Thymus (tissue), 11 donors: ENCODE results near the gene TGFBR2. TPM values are rescaled to one million over a fixed set of nuclear protein-coding genes. Genes with fewer than 3 reads are reported as not detected.

Experiments
- DNase-seq, 9 donors: peaks; one replicate each; pipeline ENCODE4 v3.0.0-alpha.2; 2013; ENCODE audit warnings: low spot score in 9 of 9, low read depth in 6 of 9, missing footprints in 1 of 9
- H3K27ac ChIP-seq, 2 donors: one replicate each; pipeline ENCODE4 v1.5.1; 2013; ENCODE audit warnings: control low read depth in 1 of 2, low read depth in 1 of 2, low read length in 1 of 2, mild to moderate bottlenecking in 1 of 2, moderate library complexity in 1 of 2
- H3K27me3 ChIP-seq, 2 donors: one replicate each; pipeline ENCODE4 v1.5.1; 2013; ENCODE audit warnings: low read length in 1 of 2; ENCODE audit not compliant: control insufficient read depth in 2 of 2, insufficient read depth in 1 of 2
- H3K36me3 ChIP-seq, 2 donors: one replicate each; pipeline ENCODE4 v1.5.1; 2013; ENCODE audit warnings: low read length in 1 of 2, mild to moderate bottlenecking in 1 of 2, moderate library complexity in 1 of 2; ENCODE audit not compliant: control insufficient read depth in 2 of 2, insufficient read depth in 2 of 2
- H3K4me1 ChIP-seq, 2 donors: one replicate each; pipeline ENCODE4 v1.5.1; 2013; ENCODE audit warnings: low read length in 2 of 2; ENCODE audit not compliant: control insufficient read depth in 2 of 2, insufficient read depth in 2 of 2
- H3K4me3 ChIP-seq, 2 donors: one replicate each; pipeline ENCODE4 v1.5.1; 2013; ENCODE audit warnings: low read length in 2 of 2, control low read depth in 1 of 2, mild to moderate bottlenecking in 1 of 2
- H3K9me3 ChIP-seq, 2 donors: one replicate each; pipeline ENCODE4 v1.5.1; 2013; ENCODE audit warnings: low read length in 1 of 2, mild to moderate bottlenecking in 1 of 2; ENCODE audit not compliant: control insufficient read depth in 2 of 2, insufficient read depth in 1 of 2
- WGBS: extraction: QIAGEN DNeasy Blood & Tissue Kit; methylation state at CpG from one replicate; pipeline ENCODE4 v1.1.7; 2013; 5-methylcytosine and 5-hydroxymethylcytosine counted together
- polyA plus RNA-seq: library from polyadenylated mRNA; stranded (reverse); fragments of 200-250 nt; gene quantifications from one replicate; pipeline ENCODE4 v1.2.3, GENCODE V29; 2013
- total RNA-seq: library from RNA; stranded (reverse); fragments of 120-200 nt; gene quantifications from one replicate; pipeline ENCODE4 v1.2.4, GENCODE V29; 2013
- donor health status: healthy.

TGFBR2 gene
- total and polyA plus RNA-seq, 2 donors: 41.0 to 51.3 TPM

GRCh38 chr3:30661098-30661873 is 54.9 kb downstream of the TGFBR2 start:
- no peaks in the 10 kb centered on the region for H3K9me3 ChIP-seq
- no peak overlapping the region for H3K4me3 ChIP-seq
- DNase-seq: no peak
- peak overlapping the region in 1 of 2 donors; percentile 22 for H3K27ac ChIP-seq
- WGBS: 97% methylated on average over 2 of the region's 2 CpGs
- H3K4me1 ChIP-seq: peaks cover 39 to 71% of the 10 kb centered on the region in 2 donors
- H3K36me3 ChIP-seq: peaks cover 4 to 39% of the 10 kb centered on the region in 2 donors
- H3K27me3 ChIP-seq: no peaks in the 10 kb centered on the region

- H3K27ac ChIP-seq: no peak overlapping the region
- no peak for DNase-seq
- peaks cover 36 to 65% of the 10 kb centered on the region in 2 donors for H3K4me1 ChIP-seq
- peaks cover 4 to 26% of the 10 kb centered on the region in 2 donors for H3K36me3 ChIP-seq
- 92% methylated on average over 3 of the region's 3 CpGs for WGBS
- H3K9me3 ChIP-seq: no peaks in the 10 kb centered on the region
- H3K27me3 ChIP-seq: no peaks in the 10 kb centered on the region
- H3K4me3 ChIP-seq: no peak overlapping the region
Measured at GRCh38 chr3:30662836-30663235, 56.4 kb downstream of the TGFBR2 start.

- H3K9me3 ChIP-seq: no peaks in the 10 kb centered on the region
- 86% methylated on average over 4 of the region's 4 CpGs for WGBS
- peak overlapping the region in 1 of 2 donors; percentile 40 for H3K27ac ChIP-seq
- H3K4me3 ChIP-seq: no peak overlapping the region
- H3K4me1 ChIP-seq: peaks cover 33 to 57% of the 10 kb centered on the region in 2 donors
- no peaks in the 10 kb centered on the region for H3K27me3 ChIP-seq
- no peak for DNase-seq
- peaks cover 4 to 29% of the 10 kb centered on the region in 2 donors for H3K36me3 ChIP-seq
Measured at GRCh38 chr3:30663533-30664241, 57.3 kb downstream of the TGFBR2 start.

GRCh38 chr3:30664459-30664858 is 58.1 kb downstream of the TGFBR2 start:
- Histone ChIP-seq H3K36me3 (peaks cover 4 to 29% of the 10 kb centered on the region in 2 donors), H3K4me1 (peaks cover 25 to 49% of the 10 kb centered on the region in 2 donors), H3K9me3 (no peaks in the 10 kb centered on the region), H3K27me3 (no peaks in the 10 kb centered on the region), H3K27ac (peak overlapping the region in 1 of 2 donors; percentile 80), H3K4me3 (no peak overlapping the region)
- 35% methylated on average over 8 of the region's 8 CpGs for WGBS
- DNase-seq: peak in 1 of 9 donors; percentile 63

- Histone ChIP-seq H3K9me3 (no peaks in the 10 kb centered on the region), H3K36me3 (peaks cover 4 to 30% of the 10 kb centered on the region in 2 donors), H3K27me3 (no peaks in the 10 kb centered on the region), H3K4me1 (peaks cover 21 to 45% of the 10 kb centered on the region in 2 donors), H3K27ac (peak overlapping the region; percentile 78 to 80), H3K4me3 (no peak overlapping the region)
- 8% methylated on average over 6 of the region's 6 CpGs for WGBS
- peak in 2 of 9 donors; percentile 47 to 77 for DNase-seq
Measured at GRCh38 chr3:30664884-30665283, 58.5 kb downstream of the TGFBR2 start.

GRCh38 chr3:30665539-30665938 is 59.1 kb downstream of the TGFBR2 start:
- Histone ChIP-seq H3K4me1 (peaks cover 17 to 40% of the 10 kb centered on the region in 2 donors), H3K36me3 (peaks cover 1 to 32% of the 10 kb centered on the region in 2 donors)
- WGBS: 96% methylated on average over 2 of the region's 2 CpGs

GRCh38 chr3:30666572-30667279 is 60.3 kb downstream of the TGFBR2 start:
- Histone ChIP-seq H3K36me3 (peaks cover 5 to 34% of the 10 kb centered on the region in 2 donors), H3K9me3 (no peaks in the 10 kb centered on the region), H3K4me1 (peaks cover 12 to 31% of the 10 kb centered on the region in 2 donors), H3K4me3 (no peak overlapping the region), H3K27ac (peak overlapping the region; percentile 72 to 83), H3K27me3 (no peaks in the 10 kb centered on the region)
- DNase-seq: no peak
- WGBS: 67% methylated on average over 7 of the region's 7 CpGs

More at GRCh38 chr3:30665539-30665938, 59.1 kb downstream of the TGFBR2 start:
- no peak for DNase-seq
- H3K9me3 ChIP-seq: no peaks in the 10 kb centered on the region
- H3K27me3 ChIP-seq: no peaks in the 10 kb centered on the region
- H3K4me3 ChIP-seq: no peak overlapping the region
- H3K27ac ChIP-seq: peak overlapping the region; percentile 33 to 46

GRCh38 chr3:30667280-30667651 is 60.9 kb downstream of the TGFBR2 start:
- H3K27ac ChIP-seq: peak overlapping the region; percentile 46 to 72
- 3% methylated on average over 1 of the region's 1 CpG for WGBS
- peak in 4 of 9 donors; percentile 57 to 82 (median 64) for DNase-seq

More at GRCh38 chr3:30667280-30667651, 60.9 kb downstream of the TGFBR2 start:
- Histone ChIP-seq H3K4me3 (no peak overlapping the region), H3K4me1 (peaks cover 12 to 34% of the 10 kb centered on the region in 2 donors), H3K27me3 (no peaks in the 10 kb centered on the region), H3K36me3 (peaks cover 11 to 34% of the 10 kb centered on the region in 2 donors), H3K9me3 (no peaks in the 10 kb centered on the region)
